ENCODE measurements around the gene GALNT4.

Gene GALNT4

GRCh38 chr12:89524541-89525304 is at the start of gene GALNT4:
Gene GALNT4, minus strand, starts transcription at chr12:89524796. Its CDS starts 247 bp downstream, at chr12:89524549.
- peak; percentile 88 for DNase-seq (ENCODE audit: low spot score)

GRCh38 chr12:89573051-89573810 is 48.6 kb upstream of the GALNT4 start:
- DNase-seq (ENCODE audit: low spot score): no peak

GRCh38 chr12:89571491-89572195 is 47.0 kb upstream of the GALNT4 start:
- DNase-seq (ENCODE audit: low spot score): no peak

GRCh38 chr12:89568484-89568883 is 43.9 kb upstream of the GALNT4 start:
- DNase-seq (ENCODE audit: low spot score): no peak

GRCh38 chr12:89567691-89568239 is 43.2 kb upstream of the GALNT4 start:
- no peak for DNase-seq (ENCODE audit: low spot score)

- DNase-seq (ENCODE audit: low spot score): no peak
Observed at GRCh38 chr12:89566615-89567014, 42.0 kb upstream of the GALNT4 start.

GRCh38 chr12:89565002-89565401 is 40.4 kb upstream of the GALNT4 start:
- no peak for DNase-seq (ENCODE audit: low spot score)

- no peak for DNase-seq (ENCODE audit: low spot score)
Observed at GRCh38 chr12:89559753-89560152, 35.2 kb upstream of the GALNT4 start.

- peak; percentile 71 for DNase-seq (ENCODE audit: low spot score)
Observed at GRCh38 chr12:89556976-89557375, 32.4 kb upstream of the GALNT4 start.

- peak; percentile 35 for DNase-seq (ENCODE audit: low spot score)
Observed at GRCh38 chr12:89552376-89552775, 27.8 kb upstream of the GALNT4 start.

GRCh38 chr12:89551747-89552146 is 27.2 kb upstream of the GALNT4 start:
- no peak for DNase-seq (ENCODE audit: low spot score)

- no peak for DNase-seq (ENCODE audit: low spot score)
Observed at GRCh38 chr12:89547101-89547500, 22.5 kb upstream of the GALNT4 start.

- DNase-seq (ENCODE audit: low spot score): no peak
Observed at GRCh38 chr12:89546151-89546550, 21.6 kb upstream of the GALNT4 start.

- peak; percentile 88 for DNase-seq (ENCODE audit: low spot score)
Observed at GRCh38 chr12:89544681-89545184, 20.1 kb upstream of the GALNT4 start.

GRCh38 chr12:89544022-89544421 is 19.4 kb upstream of the GALNT4 start:
- DNase-seq (ENCODE audit: low spot score): no peak

- peak; percentile 79 for DNase-seq (ENCODE audit: low spot score)
Observed at GRCh38 chr12:89542912-89543592, 18.5 kb upstream of the GALNT4 start.

- no peak for DNase-seq (ENCODE audit: low spot score)
Observed at GRCh38 chr12:89542236-89542635, 17.6 kb upstream of the GALNT4 start.

- no peak for DNase-seq (ENCODE audit: low spot score)
Observed at GRCh38 chr12:89540586-89540985, 16.0 kb upstream of the GALNT4 start.

- no peak for DNase-seq (ENCODE audit: low spot score)
Observed at GRCh38 chr12:89539426-89540223, 15.0 kb upstream of the GALNT4 start.

GRCh38 chr12:89538897-89539296 is 14.3 kb upstream of the GALNT4 start:
- DNase-seq (ENCODE audit: low spot score): no peak

GRCh38 chr12:89537389-89537788 is 12.8 kb upstream of the GALNT4 start:
- DNase-seq (ENCODE audit: low spot score): no peak

Measured in kidney tubule cell (primary cell).